ENCODE data around the gene SCGB2B2.

DNA sequence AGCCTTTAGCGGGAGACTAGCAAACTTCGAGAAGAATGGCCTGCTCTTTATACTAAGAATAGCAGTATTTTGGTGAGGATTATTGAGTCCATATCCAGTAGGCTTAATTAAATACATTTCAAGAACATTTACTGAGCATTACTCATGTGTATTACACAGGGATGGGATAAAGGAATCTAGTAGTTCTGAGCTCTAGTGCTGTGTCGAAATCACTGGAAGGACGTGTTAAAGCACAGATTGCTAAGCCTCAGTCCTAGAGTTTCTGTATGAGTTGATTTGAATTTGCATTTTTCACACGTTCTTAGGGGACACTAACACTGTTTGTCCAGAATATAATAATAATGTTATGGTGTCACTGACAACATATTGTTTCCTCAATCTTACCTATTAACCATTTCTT lies 9.5 kb upstream of the SCGB2B2 start:
- TF ChIP-seq, protein P1, sequence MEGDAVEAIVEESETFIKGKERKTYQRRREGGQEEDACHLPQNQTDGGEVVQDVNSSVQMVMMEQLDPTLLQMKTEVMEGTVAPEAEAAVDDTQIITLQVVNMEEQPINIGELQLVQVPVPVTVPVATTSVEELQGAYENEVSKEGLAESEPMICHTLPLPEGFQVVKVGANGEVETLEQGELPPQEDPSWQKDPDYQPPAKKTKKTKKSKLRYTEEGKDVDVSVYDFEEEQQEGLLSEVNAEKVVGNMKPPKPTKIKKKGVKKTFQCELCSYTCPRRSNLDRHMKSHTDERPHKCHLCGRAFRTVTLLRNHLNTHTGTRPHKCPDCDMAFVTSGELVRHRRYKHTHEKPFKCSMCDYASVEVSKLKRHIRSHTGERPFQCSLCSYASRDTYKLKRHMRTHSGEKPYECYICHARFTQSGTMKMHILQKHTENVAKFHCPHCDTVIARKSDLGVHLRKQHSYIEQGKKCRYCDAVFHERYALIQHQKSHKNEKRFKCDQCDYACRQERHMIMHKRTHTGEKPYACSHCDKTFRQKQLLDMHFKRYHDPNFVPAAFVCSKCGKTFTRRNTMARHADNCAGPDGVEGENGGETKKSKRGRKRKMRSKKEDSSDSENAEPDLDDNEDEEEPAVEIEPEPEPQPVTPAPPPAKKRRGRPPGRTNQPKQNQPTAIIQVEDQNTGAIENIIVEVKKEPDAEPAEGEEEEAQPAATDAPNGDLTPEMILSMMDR (IDR thresholded peaks at IDR 0.05; ENCODE audit: low read length) = no peak
- no peak for TF ChIP-seq EZH2 (IDR thresholded peaks at IDR 0.05; ENCODE audit: borderline replicate concordance, low read length)
